ENCODE data around the gene CFLAR.
"Not testable (repeated sequence)": the region's sequence is repeated elsewhere in the genome, so short reads cannot be mapped to it uniquely, and the experiment has no call there.

The CFLAR gene

GRCh38 chr2:201138401-201138970, 22.5 kb downstream of the CFLAR start:
- Histone ChIP-seq H3K36me3 (ENCODE audit: insufficient read depth, low read length) (peaks cover 47% of the 10 kb centered on the region), H3K27ac (ENCODE audit: low read depth, low read length) (no peak overlapping the region)

DNA sequence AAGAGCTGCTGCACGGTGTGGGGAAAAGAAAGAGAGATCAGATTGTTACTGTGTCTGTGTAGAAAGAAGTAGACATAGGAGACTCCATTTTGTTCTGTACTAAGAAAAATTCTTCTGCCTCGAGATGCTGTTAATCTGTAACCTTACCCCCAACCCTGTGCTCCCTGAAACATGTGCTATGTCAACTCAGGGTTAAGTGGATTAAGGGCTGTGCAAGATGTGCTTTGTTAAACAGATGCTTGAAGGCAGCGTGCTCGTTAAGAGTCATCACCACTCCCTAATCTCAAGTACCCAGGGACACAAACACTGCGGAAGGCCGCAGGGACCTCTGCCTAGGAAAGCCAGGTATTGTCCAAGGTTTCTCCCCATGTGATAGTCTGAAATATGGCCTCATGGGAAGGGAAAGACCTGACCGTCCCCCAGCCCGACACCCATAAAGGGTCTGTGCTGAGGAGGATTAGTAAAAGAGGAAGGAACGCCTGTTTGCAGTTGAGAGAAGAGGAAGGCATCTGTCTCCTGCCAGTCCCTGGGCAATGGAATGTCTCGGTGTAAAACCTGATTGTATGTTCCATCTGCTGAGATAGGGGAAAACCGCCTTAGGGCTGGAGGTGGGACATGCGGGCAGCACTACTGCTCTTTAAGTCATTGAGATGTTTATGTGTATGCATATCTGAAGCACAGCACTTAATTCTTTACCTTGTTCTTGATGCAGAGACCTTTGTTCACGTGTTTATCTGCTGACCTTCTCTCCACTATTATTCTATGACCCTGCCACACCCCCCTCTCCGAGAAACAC, 23.2 kb downstream of the CFLAR start:
- H3K27ac ChIP-seq (ENCODE audit: low read depth, low read length); H3K4me1 ChIP-seq (ENCODE audit: insufficient read depth, low read length); H3K27me3 ChIP-seq (ENCODE audit: control insufficient read depth in 1 of 2, insufficient read depth in 2 of 2, low read length in 2 of 2); H3K4me3 ChIP-seq (ENCODE audit: low read depth in 1 of 2, low read length in 2 of 2); H3K9ac ChIP-seq (ENCODE audit: low read length); H3K9me3 ChIP-seq (ENCODE audit: low read length): not testable (repeated sequence)
- H3K36me3 ChIP-seq (ENCODE audit: insufficient read depth, low read length): peaks cover 50% of the 10 kb centered on the region

More at GRCh38 chr2:201138401-201138970, 22.5 kb downstream of the CFLAR start:
- Histone ChIP-seq H3K27me3 (ENCODE audit: control insufficient read depth in 1 of 2, insufficient read depth in 2 of 2, low read length in 2 of 2) (no peaks in the 10 kb centered on the region), H3K4me1 (ENCODE audit: insufficient read depth, low read length) (peaks cover 4% of the 10 kb centered on the region), H3K9ac (ENCODE audit: low read length) (no peak overlapping the region), H3K9me3 (ENCODE audit: low read length) (no peaks in the 10 kb centered on the region), H3K4me3 (ENCODE audit: low read depth in 1 of 2, low read length in 2 of 2) (no peak overlapping the region)

DNA sequence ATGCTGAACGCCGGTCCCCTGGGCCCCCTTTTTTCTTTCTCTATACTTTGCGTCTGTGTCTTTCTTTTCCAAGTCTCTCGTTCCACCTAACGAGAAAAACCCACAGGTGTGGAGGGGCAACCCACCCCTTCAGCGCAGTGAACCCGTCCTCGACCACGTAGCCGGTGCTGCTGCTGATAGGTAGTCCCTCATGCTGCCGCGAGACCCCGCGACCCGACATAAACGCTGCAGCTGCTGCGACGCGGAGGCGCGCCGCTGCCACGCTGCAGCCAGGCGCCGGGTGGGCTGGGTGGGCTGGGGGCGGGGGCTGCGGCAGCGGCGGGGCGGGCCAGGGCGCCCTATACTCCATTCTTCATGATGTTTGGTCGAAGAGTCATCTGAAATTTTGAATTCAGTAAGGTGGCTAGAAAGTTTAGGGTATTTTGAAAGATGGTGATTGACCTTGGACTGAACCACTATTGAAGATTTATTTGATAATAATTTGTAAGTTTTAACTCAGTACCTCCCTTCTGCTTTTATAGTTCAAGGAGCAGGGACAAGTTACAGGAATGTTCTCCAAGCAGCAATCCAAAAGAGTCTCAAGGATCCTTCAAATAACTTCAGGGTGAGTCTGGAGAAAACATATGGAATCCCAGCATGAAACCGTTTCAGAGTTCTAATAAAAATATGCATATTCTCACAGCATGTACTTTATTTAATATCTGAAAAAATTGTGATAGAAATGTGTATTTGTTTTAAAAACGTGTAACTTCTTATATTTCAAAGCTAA, 24.1 kb downstream of the CFLAR start:
- peaks cover 57% of the 10 kb centered on the region for H3K36me3 ChIP-seq (ENCODE audit: insufficient read depth, low read length)
- H3K27ac ChIP-seq (ENCODE audit: low read depth, low read length): no peak overlapping the region
- no peaks in the 10 kb centered on the region for H3K9me3 ChIP-seq (ENCODE audit: low read length)
- H3K4me3 ChIP-seq (ENCODE audit: low read depth in 1 of 2, low read length in 2 of 2): no peak overlapping the region
- H3K27me3 ChIP-seq (ENCODE audit: control insufficient read depth in 1 of 2, insufficient read depth in 2 of 2, low read length in 2 of 2): no peaks in the 10 kb centered on the region
- no peak overlapping the region for H3K9ac ChIP-seq (ENCODE audit: low read length)
- peaks cover 4% of the 10 kb centered on the region for H3K4me1 ChIP-seq (ENCODE audit: insufficient read depth, low read length)

DNA sequence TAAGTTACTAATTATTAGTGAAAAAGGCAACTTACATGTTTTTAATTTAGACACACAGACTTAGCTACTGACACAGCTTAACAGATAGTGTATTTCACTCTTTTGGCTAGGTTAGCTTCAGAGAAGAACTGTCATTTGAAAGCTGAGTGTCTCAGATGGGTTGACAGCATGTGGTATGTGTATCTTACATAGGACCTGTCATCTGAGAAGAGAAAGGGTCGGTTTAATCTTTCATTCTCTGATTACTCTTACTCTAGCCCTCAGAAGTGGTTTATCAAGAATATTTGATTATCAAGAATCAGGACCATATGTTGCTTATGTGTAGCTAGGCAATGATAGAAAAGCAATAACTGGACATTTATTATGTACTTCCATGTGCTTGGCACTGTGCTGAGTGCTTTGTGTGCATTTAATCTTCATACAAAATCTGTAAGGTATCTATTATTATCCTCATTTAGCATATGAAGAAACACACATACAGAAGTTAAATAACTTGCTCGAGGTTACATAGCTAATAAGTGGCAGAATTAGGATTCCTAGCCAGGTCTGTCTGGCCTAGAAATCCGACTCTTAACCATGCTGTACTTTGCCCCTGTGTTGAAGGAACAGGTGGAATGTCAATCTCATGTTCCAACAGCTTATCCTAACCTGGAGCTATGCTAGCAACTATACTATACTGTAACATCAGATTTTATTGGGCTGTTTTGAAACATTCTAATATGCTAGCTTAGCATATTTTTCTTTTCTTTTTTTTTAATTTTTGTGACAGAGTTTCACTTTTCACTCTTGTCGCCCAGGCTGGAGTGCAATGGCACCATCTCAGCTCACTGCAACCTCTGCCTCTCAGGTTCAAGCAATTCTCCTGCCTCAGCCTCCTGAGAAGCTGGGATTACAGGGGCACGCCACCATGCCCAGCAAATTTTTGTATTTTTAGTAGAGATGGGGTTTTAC, 28.4 kb downstream of the CFLAR start:
- Histone ChIP-seq H3K9ac (ENCODE audit: low read length) (no peak overlapping the region), H3K27me3 (ENCODE audit: control insufficient read depth in 1 of 2, insufficient read depth in 2 of 2, low read length in 2 of 2) (no peaks in the 10 kb centered on the region), H3K4me3 (ENCODE audit: low read depth in 1 of 2, low read length in 2 of 2) (no peak overlapping the region), H3K9me3 (ENCODE audit: low read length) (no peaks in the 10 kb centered on the region), H3K4me1 (ENCODE audit: insufficient read depth, low read length) (peaks cover 8% of the 10 kb centered on the region), H3K36me3 (ENCODE audit: insufficient read depth, low read length) (peaks cover 30% of the 10 kb centered on the region), H3K27ac (ENCODE audit: low read depth, low read length) (no peak overlapping the region)

DNA sequence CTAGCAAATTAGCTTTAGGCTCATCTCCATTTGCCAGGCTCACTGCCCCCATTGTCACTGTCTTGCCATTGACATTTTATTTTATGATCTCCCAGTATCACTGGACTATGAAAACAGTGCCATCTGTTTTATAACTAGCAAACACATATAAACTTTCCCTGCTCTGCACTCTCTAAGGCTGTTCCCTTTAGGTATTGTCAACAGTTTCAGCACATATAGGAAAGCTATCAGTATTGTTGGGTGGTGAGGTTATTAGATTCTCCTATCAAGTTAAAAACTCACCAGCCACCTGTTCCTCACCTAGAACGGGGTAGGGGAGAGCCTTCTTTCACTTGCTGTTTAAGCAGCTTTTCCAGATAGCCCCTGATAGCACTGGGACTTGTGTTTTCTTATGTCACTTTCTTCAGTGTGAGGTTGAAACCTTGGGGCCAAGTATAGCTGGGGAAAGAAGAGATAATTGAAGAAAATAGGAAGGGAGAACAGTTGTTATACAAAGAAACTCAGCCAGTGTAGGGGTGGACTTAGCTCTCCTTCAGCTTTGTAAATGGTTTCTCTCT, 32.5 kb downstream of the CFLAR start:
- H3K9me3 ChIP-seq (ENCODE audit: low read length): no peaks in the 10 kb centered on the region
- H3K9ac ChIP-seq (ENCODE audit: low read length): no peak overlapping the region
- no peak overlapping the region for H3K4me3 ChIP-seq (ENCODE audit: low read depth in 1 of 2, low read length in 2 of 2)
- H3K4me1 ChIP-seq (ENCODE audit: insufficient read depth, low read length): peaks cover 20% of the 10 kb centered on the region
- peaks cover 42% of the 10 kb centered on the region for H3K36me3 ChIP-seq (ENCODE audit: insufficient read depth, low read length)
- H3K27me3 ChIP-seq (ENCODE audit: control insufficient read depth in 1 of 2, insufficient read depth in 2 of 2, low read length in 2 of 2): no peaks in the 10 kb centered on the region
- H3K27ac ChIP-seq (ENCODE audit: low read depth, low read length): peak overlapping the region; percentile 39

GRCh38 chr2:201149064-201149820, 33.3 kb downstream of the CFLAR start:
- H3K36me3 ChIP-seq (ENCODE audit: insufficient read depth, low read length): peaks cover 40% of the 10 kb centered on the region
- no peaks in the 10 kb centered on the region for H3K27me3 ChIP-seq (ENCODE audit: control insufficient read depth in 1 of 2, insufficient read depth in 2 of 2, low read length in 2 of 2)
- peaks cover 20% of the 10 kb centered on the region for H3K4me1 ChIP-seq (ENCODE audit: insufficient read depth, low read length)
- H3K4me3 ChIP-seq (ENCODE audit: low read depth in 1 of 2, low read length in 2 of 2): no peak overlapping the region
- H3K27ac ChIP-seq (ENCODE audit: low read depth, low read length): peak overlapping the region; percentile 39
- no peaks in the 10 kb centered on the region for H3K9me3 ChIP-seq (ENCODE audit: low read length)
- H3K9ac ChIP-seq (ENCODE audit: low read length): no peak overlapping the region

- Histone ChIP-seq H3K36me3 (ENCODE audit: insufficient read depth, low read length) (peaks cover 40% of the 10 kb centered on the region), H3K4me1 (ENCODE audit: insufficient read depth, low read length) (peaks cover 20% of the 10 kb centered on the region)
- H3K4me3 ChIP-seq (ENCODE audit: low read depth in 1 of 2, low read length in 2 of 2); H3K27me3 ChIP-seq (ENCODE audit: control insufficient read depth in 1 of 2, insufficient read depth in 2 of 2, low read length in 2 of 2); H3K9me3 ChIP-seq (ENCODE audit: low read length); H3K27ac ChIP-seq (ENCODE audit: low read depth, low read length); H3K9ac ChIP-seq (ENCODE audit: low read length): not testable (repeated sequence)
Measured at GRCh38 chr2:201149821-201150165, 33.8 kb downstream of the CFLAR start.

- no peaks in the 10 kb centered on the region for H3K27me3 ChIP-seq (ENCODE audit: control insufficient read depth in 1 of 2, insufficient read depth in 2 of 2, low read length in 2 of 2)
- peaks cover 20% of the 10 kb centered on the region for H3K4me1 ChIP-seq (ENCODE audit: insufficient read depth, low read length)
- no peak overlapping the region for H3K9ac ChIP-seq (ENCODE audit: low read length)
- H3K36me3 ChIP-seq (ENCODE audit: insufficient read depth, low read length): peaks cover 40% of the 10 kb centered on the region
- peak overlapping the region; percentile 56 for H3K27ac ChIP-seq (ENCODE audit: low read depth, low read length)
- H3K9me3 ChIP-seq (ENCODE audit: low read length): no peaks in the 10 kb centered on the region
- no peak overlapping the region for H3K4me3 ChIP-seq (ENCODE audit: low read depth in 1 of 2, low read length in 2 of 2)
Measured at GRCh38 chr2:201150454-201151020, 34.6 kb downstream of the CFLAR start.

DNA sequence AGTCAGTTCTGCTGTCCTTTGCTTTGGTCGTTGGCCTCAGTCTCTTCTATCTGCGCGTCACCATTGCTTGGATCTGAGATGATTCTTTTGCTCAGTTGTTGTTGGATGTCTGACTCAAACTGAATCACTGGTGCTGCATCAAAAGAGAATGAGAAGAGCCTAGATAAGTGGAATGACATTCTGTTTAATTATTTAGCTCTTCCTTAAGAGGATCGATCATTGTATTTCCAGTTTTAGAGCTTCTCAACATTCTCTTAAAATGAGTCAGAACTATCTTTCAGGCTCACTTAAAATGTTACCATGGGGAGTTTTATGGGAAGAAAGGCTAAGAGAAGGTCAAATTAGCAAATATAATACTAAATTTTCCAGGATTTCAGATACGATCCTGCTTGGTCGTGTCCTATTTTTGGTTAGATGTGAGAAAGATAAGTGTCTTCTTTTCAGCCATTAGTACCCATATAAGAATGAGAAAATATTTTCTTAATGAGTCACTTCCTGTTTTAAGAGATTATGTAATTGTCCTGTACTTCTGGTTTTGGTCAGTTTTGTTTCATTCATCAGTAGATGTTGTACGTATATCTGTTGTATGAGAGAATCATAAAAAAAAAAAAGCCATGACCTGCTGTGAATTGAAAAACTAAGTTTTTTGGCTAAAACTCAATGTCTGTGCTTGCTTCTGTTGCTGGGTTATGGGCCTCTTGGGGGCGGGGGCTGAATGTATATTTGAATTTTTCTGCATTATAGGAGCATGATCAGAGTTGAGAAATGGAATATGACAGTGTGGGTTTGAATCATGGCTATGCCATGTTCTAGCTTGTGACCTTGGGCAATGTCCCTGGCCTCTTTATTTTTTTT, 35.4 kb downstream of the CFLAR start:
- Histone ChIP-seq H3K4me3 (ENCODE audit: low read depth in 1 of 2, low read length in 2 of 2) (no peak overlapping the region), H3K36me3 (ENCODE audit: insufficient read depth, low read length) (peaks cover 43% of the 10 kb centered on the region), H3K9ac (ENCODE audit: low read length) (no peak overlapping the region), H3K4me1 (ENCODE audit: insufficient read depth, low read length) (peaks cover 20% of the 10 kb centered on the region), H3K27ac (ENCODE audit: low read depth, low read length) (peak overlapping the region; percentile 66), H3K27me3 (ENCODE audit: control insufficient read depth in 1 of 2, insufficient read depth in 2 of 2, low read length in 2 of 2) (no peaks in the 10 kb centered on the region), H3K9me3 (ENCODE audit: low read length) (no peaks in the 10 kb centered on the region)
